Epithelial cell of prostate (primary cell): ENCODE measurements around the gene SYNPO2.
"Not testable (repeated sequence)": the region's sequence is repeated elsewhere in the genome, so short reads cannot be mapped to it uniquely, and the experiment has no call there.

Experiments used
- DNase-seq: peaks from one replicate; pipeline ENCODE4 v3.0.0-alpha.2; 2011; ENCODE audit warnings: low read depth, low spot score
- H3K27ac ChIP-seq: fragments of 450-650 bp; 2 replicates; pipeline ENCODE4 v1.5.1; 2017; ENCODE audit warnings: mild to moderate bottlenecking

SYNPO2 gene

GRCh38 chr4:118888666-118889311 is at the start of gene SYNPO2:
TSS of gene SYNPO2 (plus strand) at chr4:118888854. CDS start at chr4:118889037, 183 bp downstream.
- DNase-seq = no peak
- H3K27ac ChIP-seq = peak within 1 kb of the TSS; percentile 0

- no peak overlapping the region for H3K27ac ChIP-seq
- DNase-seq = no peak
These were observed 49.3 kb upstream of the SYNPO2 start for GRCh38 chr4:118839221-118839927.

GRCh38 chr4:118842055-118842454 is 46.6 kb upstream of the SYNPO2 start:
- no peak overlapping the region for H3K27ac ChIP-seq
- no peak for DNase-seq

GRCh38 chr4:118843237-118843636 is 45.4 kb upstream of the SYNPO2 start:
- no peak overlapping the region for H3K27ac ChIP-seq
- DNase-seq = no peak

GRCh38 chr4:118845552-118846050 is 43.1 kb upstream of the SYNPO2 start:
- no peak overlapping the region for H3K27ac ChIP-seq
- no peak for DNase-seq

GRCh38 chr4:118846979-118847378 is 41.7 kb upstream of the SYNPO2 start:
- no peak for DNase-seq
- no peak overlapping the region for H3K27ac ChIP-seq

- DNase-seq = no peak
- no peak overlapping the region for H3K27ac ChIP-seq
These were observed 40.4 kb upstream of the SYNPO2 start for GRCh38 chr4:118848242-118848641.

GRCh38 chr4:118848901-118849300 is 39.8 kb upstream of the SYNPO2 start:
- DNase-seq = no peak
- H3K27ac ChIP-seq = no peak overlapping the region

GRCh38 chr4:118849867-118850487 is 38.7 kb upstream of the SYNPO2 start:
- H3K27ac ChIP-seq = no peak overlapping the region
- no peak for DNase-seq

- peak overlapping the region; percentile 34 for H3K27ac ChIP-seq
- DNase-seq = no peak
These were observed 38.0 kb upstream of the SYNPO2 start for GRCh38 chr4:118850488-118851173.

- no peak for DNase-seq
- no peak overlapping the region for H3K27ac ChIP-seq
These were observed 30.9 kb upstream of the SYNPO2 start for GRCh38 chr4:118857760-118858159.

- DNase-seq = no peak
- no peak overlapping the region for H3K27ac ChIP-seq
These were observed 29.9 kb upstream of the SYNPO2 start for GRCh38 chr4:118858779-118859178.

GRCh38 chr4:118865091-118865708 is 23.5 kb upstream of the SYNPO2 start:
- DNase-seq = peak; percentile 52
- no peak overlapping the region for H3K27ac ChIP-seq

GRCh38 chr4:118866442-118866841 is 22.2 kb upstream of the SYNPO2 start:
- H3K27ac ChIP-seq = no peak overlapping the region
- DNase-seq = no peak

GRCh38 chr4:118867311-118868067 is 21.2 kb upstream of the SYNPO2 start:
- no peak overlapping the region for H3K27ac ChIP-seq
- no peak for DNase-seq

GRCh38 chr4:118869808-118870342 is 18.8 kb upstream of the SYNPO2 start:
- H3K27ac ChIP-seq = no peak overlapping the region
- no peak for DNase-seq

- no peak for DNase-seq
- no peak overlapping the region for H3K27ac ChIP-seq
These were observed 16.5 kb upstream of the SYNPO2 start for GRCh38 chr4:118872181-118872580.

- H3K27ac ChIP-seq = no peak overlapping the region
- no peak for DNase-seq
These were observed 10.9 kb upstream of the SYNPO2 start for GRCh38 chr4:118877797-118878196.

- H3K27ac ChIP-seq, DNase-seq: not testable (repeated sequence)
These were observed 10.1 kb upstream of the SYNPO2 start for GRCh38 chr4:118878507-118878906.
